Mesothelial cell of epicardium (in vitro differentiated cells): ENCODE measurements around the gene ABCB1. TPM values are rescaled to one million over a fixed set of nuclear protein-coding genes. Genes with fewer than 3 reads are reported as not detected.
"Not testable (repeated sequence)": the region's sequence is repeated elsewhere in the genome, so short reads cannot be mapped to it uniquely, and the experiment has no call there.

Experiments
- DNase-seq, 2 experiments: peaks; one replicate each; pipeline ENCODE4 v3.0.0; 2021; ENCODE audit warnings: low spot score in 2 of 2; ENCODE audit not compliant: unreplicated experiment in 2 of 2
- H3K27ac Mint-ChIP-seq: 2 replicates; pipeline ENCODE4 v1.8.0; 2021; ENCODE audit warnings: mixed read lengths
- H3K27me3 Mint-ChIP-seq: 2 replicates; pipeline ENCODE4 v1.8.0; 2021; ENCODE audit warnings: low read depth, mixed read lengths
- H3K36me3 Mint-ChIP-seq: 2 replicates; pipeline ENCODE4 v1.8.0; 2021; ENCODE audit warnings: mixed read lengths
- H3K4me1 Mint-ChIP-seq: 2 replicates; pipeline ENCODE4 v1.8.0; 2021; ENCODE audit warnings: mixed read lengths
- H3K4me3 Mint-ChIP-seq: 2 replicates; pipeline ENCODE4 v1.8.0; 2021; ENCODE audit warnings: mild to moderate bottlenecking, moderate library complexity, mixed read lengths
- H3K9me3 Mint-ChIP-seq: 2 replicates; pipeline ENCODE4 v1.8.0; 2021; ENCODE audit warnings: mixed read lengths
- CTCF ChIP-seq: fragments of 200-600 bp; sonication (generic); IDR thresholded peaks from one replicate; pipeline ENCODE4 v1.5.0; 2021; ENCODE audit warnings: antibody characterized with exemption; ENCODE audit not compliant: unreplicated experiment
- total RNA-seq: library from RNA; stranded (reverse); gene quantifications from 3 replicates; pipeline ENCODE4 v1.2.1, GENCODE V29; 2021

ABCB1 gene
- total RNA-seq, 1 donor from 2014 or later = 1.5 TPM

DNA sequence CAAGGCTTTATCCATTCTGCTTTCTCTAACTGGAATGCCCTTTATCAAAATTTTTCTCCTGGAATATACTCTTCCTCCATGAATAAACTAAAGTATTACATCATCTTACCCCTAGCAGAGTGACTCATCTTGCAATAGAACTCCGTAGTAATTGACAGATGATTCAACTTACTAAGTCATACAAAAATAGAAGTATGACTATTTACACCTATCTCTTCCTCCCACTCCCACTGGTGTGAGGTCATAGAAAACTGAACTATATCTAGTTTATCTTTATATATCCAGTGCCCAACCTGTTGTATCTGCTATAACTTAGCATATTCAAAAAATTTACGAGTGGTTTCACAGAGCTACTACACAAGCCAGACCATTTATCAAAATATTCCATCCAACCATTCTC, 26.1 kb downstream of the ABCB1 start:
- peaks cover 5% of the 10 kb centered on the region for H3K4me1 Mint-ChIP-seq
- DNase-seq = no peak
- TF ChIP-seq CTCF = no peak
- peaks cover 6% of the 10 kb centered on the region for H3K9me3 Mint-ChIP-seq
- no peaks in the 10 kb centered on the region for H3K36me3 Mint-ChIP-seq
- H3K4me3 Mint-ChIP-seq = no peak overlapping the region
- peaks cover 2% of the 10 kb centered on the region for H3K27me3 Mint-ChIP-seq
- H3K27ac Mint-ChIP-seq = no peak overlapping the region

DNA sequence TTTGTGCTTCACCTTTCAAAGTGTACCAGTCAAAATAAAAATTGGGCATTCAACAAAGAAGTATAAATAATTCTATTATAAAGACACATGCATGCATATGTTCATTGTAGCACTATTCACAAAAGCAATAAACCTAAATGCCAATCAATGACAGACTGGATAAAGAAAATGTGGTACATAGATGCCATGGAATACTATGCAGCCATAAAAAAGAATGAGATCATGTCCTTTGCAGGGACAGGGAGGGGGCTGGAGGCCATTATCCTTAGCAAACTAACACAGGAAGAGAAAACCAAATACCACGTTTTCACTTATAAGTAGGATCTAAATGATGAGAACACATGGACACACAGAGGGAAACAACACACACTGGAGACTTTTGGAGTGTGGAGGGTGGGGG, 28.2 kb downstream of the ABCB1 start:
- not testable (repeated sequence) for DNase-seq, H3K36me3 Mint-ChIP-seq, H3K27ac Mint-ChIP-seq, H3K4me3 Mint-ChIP-seq, H3K4me1 Mint-ChIP-seq, H3K9me3 Mint-ChIP-seq, H3K27me3 Mint-ChIP-seq

- H3K4me3 Mint-ChIP-seq = no peak overlapping the region
- H3K27ac Mint-ChIP-seq = no peak overlapping the region
These were observed 30.5 kb downstream of the ABCB1 start for GRCh38 chr7:87570178-87570577.

GRCh38 chr7:87567052-87567451, 33.6 kb downstream of the ABCB1 start:
- Mint-ChIP-seq H3K9me3 (no peaks in the 10 kb centered on the region), H3K36me3 (no peaks in the 10 kb centered on the region), H3K27ac (no peak overlapping the region), H3K4me3 (no peak overlapping the region), H3K27me3 (no peaks in the 10 kb centered on the region), H3K4me1 (peaks cover 8% of the 10 kb centered on the region)
- TF ChIP-seq CTCF = no peak
- DNase-seq = no peak

More at GRCh38 chr7:87570178-87570577, 30.5 kb downstream of the ABCB1 start:
- H3K36me3 Mint-ChIP-seq = no peaks in the 10 kb centered on the region
- no peaks in the 10 kb centered on the region for H3K9me3 Mint-ChIP-seq
- no peaks in the 10 kb centered on the region for H3K27me3 Mint-ChIP-seq
- H3K4me1 Mint-ChIP-seq = peaks cover 8% of the 10 kb centered on the region
- no peak for TF ChIP-seq CTCF
- no peak for DNase-seq

GRCh38 chr7:87566311-87566900, 34.3 kb downstream of the ABCB1 start:
- H3K27me3 Mint-ChIP-seq = no peaks in the 10 kb centered on the region
- peaks cover 8% of the 10 kb centered on the region for H3K4me1 Mint-ChIP-seq
- TF ChIP-seq CTCF = no peak
- H3K27ac Mint-ChIP-seq = no peak overlapping the region
- H3K36me3 Mint-ChIP-seq = no peaks in the 10 kb centered on the region
- H3K4me3 Mint-ChIP-seq = no peak overlapping the region
- DNase-seq = no peak
- no peaks in the 10 kb centered on the region for H3K9me3 Mint-ChIP-seq

DNA sequence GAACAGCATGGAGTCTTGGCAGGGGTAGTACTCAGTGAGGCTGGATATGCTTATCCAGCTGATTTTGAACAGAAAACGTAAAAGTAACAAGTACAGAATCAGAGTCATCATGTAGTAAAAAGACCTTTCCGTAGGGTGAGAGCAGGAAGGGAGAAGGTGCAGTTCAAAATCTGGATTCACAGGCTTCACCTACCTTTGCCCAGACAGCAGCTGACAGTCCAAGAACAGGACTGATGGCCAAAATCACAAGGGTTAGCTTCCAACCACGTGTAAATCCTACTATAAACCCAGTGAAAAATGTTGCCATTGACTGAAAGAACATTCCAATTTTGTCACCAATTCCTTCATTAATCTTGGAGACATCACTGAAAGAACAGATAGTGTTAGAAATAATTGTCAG, 34.8 kb downstream of the ABCB1 start:
- H3K27ac Mint-ChIP-seq = no peak overlapping the region

More for the DNA sequence above, 34.8 kb downstream of the ABCB1 start:
- TF ChIP-seq CTCF = no peak
- no peak for DNase-seq
- Mint-ChIP-seq H3K4me3 (no peak overlapping the region), H3K4me1 (peaks cover 8% of the 10 kb centered on the region), H3K36me3 (no peaks in the 10 kb centered on the region), H3K27me3 (no peaks in the 10 kb centered on the region), H3K9me3 (no peaks in the 10 kb centered on the region)
